ENCODE data around the gene TTC9B. TPM values are rescaled to one million over a fixed set of nuclear protein-coding genes. Genes with fewer than 3 reads are reported as not detected.

Gene TTC9B
- total and polyA plus RNA-seq, 2 of the 4 experiments (the other 2 are of a cell fraction) = not detected

GRCh38 chr19:40224342-40225150 is 6.4 kb upstream of the TTC9B start:
- no TSS peak for BruUV-seq (replicated peaks)
- intact Hi-C loops (cut with micrococcal nuclease) = no loop called here
- CTCF ChIA-PET = no interaction called here

More at GRCh38 chr19:40224342-40225150, 6.4 kb upstream of the TTC9B start:
- TF ChIP-seq RCOR1 (IDR thresholded peaks at IDR 0.05; ENCODE audit: insufficient replicate concordance, low read length) (no peak), CHD1 (IDR thresholded peaks at IDR 0.05; ENCODE audit: low read depth, low read length) (no peak), NFE2L2 (IDR thresholded peaks at IDR 0.05; ENCODE audit: low read depth, low read length) (no peak)
- Histone ChIP-seq H2AK9ac (replicated peaks; ENCODE audit: low read depth, low read length, poor library complexity) (no peak overlapping the region), H3K36me3 (ENCODE audit: control insufficient read depth, insufficient read depth, low read length) (no peaks in the 10 kb centered on the region), H2BK15ac (ENCODE audit: low read depth, low read length) (no peak overlapping the region), H4K5ac (ENCODE audit: low read depth, low read length) (no peak overlapping the region), H3K9ac (ENCODE audit: low read depth, low read length) (no peak overlapping the region), H3K9me3 (ENCODE audit: control insufficient read depth, insufficient read depth, low read length) (no peaks in the 10 kb centered on the region), H2BK5ac (ENCODE audit: low read depth, low read length, poor library complexity, severe bottlenecking) (no peak overlapping the region), H3K27ac (ENCODE audit: insufficient read depth, low read length) (no peak overlapping the region), H3K27me3 (ENCODE audit: control insufficient read depth, insufficient read depth, low read length) (no peaks in the 10 kb centered on the region), H3K14ac (replicated peaks; ENCODE audit: low read depth, low read length) (no peak overlapping the region), H3K4me3 (ENCODE audit: insufficient read depth, low read depth, low read length) (no peak overlapping the region), H4K91ac (ENCODE audit: insufficient read depth, low read depth, low read length) (no peak overlapping the region), H2AK5ac (ENCODE audit: low read depth, low read length) (no peak overlapping the region), H3K56ac (ENCODE audit: extremely low read depth, insufficient read depth, low read length) (no peak overlapping the region), H4K8ac (ENCODE audit: low read depth in 2 of 2, low read length in 2 of 2) (no peak overlapping the region), H2BK20ac (ENCODE audit: low read depth, low read length) (no peak overlapping the region), H2BK120ac (ENCODE audit: low read depth, low read length) (no peak overlapping the region), H3K23ac (ENCODE audit: low read depth, low read length) (no peak overlapping the region), H3K4me2 (ENCODE audit: low read depth, low read length) (no peak overlapping the region), H3K79me1 (ENCODE audit: low read depth in 1 of 2, low read length in 2 of 2) (no peaks in the 10 kb centered on the region), H3K9me1 (ENCODE audit: insufficient read depth, low read length) (peaks cover 12% of the 10 kb centered on the region), H3K18ac (ENCODE audit: low read depth, low read length) (no peak overlapping the region), H3K4ac (ENCODE audit: low read depth, low read length) (no peak overlapping the region), H4K20me1 (ENCODE audit: insufficient read depth, low read length) (no peaks in the 10 kb centered on the region), H2AFZ (replicated peaks; ENCODE audit: low read length, poor library complexity) (peak overlapping the region; percentile 47), H3K4me1 (ENCODE audit: control insufficient read depth, insufficient read depth, low read length) (peaks cover 5% of the 10 kb centered on the region)
- DNase-seq = no peak
- no peak for ATAC-seq (ENCODE audit: low read depth)
- 81% methylated on average over 20 of the region's 32 CpGs; no CpG with 5 or more reads in 1 of the 2 experiments for WGBS, 2 experiments (ENCODE audit: extremely low coverage in 2 of 2, insufficient read length in 1 of 2)
- in situ Hi-C loops (cut with MboI; ENCODE audit: low sequenced_read_pairs) = loop anchor here (5.0 kb wide), 1 partner anchor 82 kb away; no protein-coding TSS in a partner anchor
- POLR2A ChIA-PET (ENCODE audit: unreplicated experiment) = no interaction called here
- dilution Hi-C loops (cut with HindIII; ENCODE audit: low sequenced_read_pairs, unreplicated experiment) = no loop called here
